Measurements from ENCODE around the gene SLC17A7. TPM values are rescaled to one million over a fixed set of nuclear protein-coding genes. Genes with fewer than 3 reads are reported as not detected.
A peak's percentile ranks its signal among the peaks of the same experiment; 100 is the strongest.

SLC17A7 gene
- total RNA-seq, 1 donor from 2014 or later = 1.6 TPM

- DNase-seq (ENCODE audit: low spot score) = no peak
Measured at GRCh38 chr19:49427855-49428546, 13.3 kb downstream of the SLC17A7 start.

GRCh38 chr19:49427339-49427738 is 14.0 kb downstream of the SLC17A7 start:
- no peak for DNase-seq (ENCODE audit: low spot score)

- DNase-seq (ENCODE audit: low spot score) = no peak
Measured at GRCh38 chr19:49425922-49426592, 15.3 kb downstream of the SLC17A7 start.

GRCh38 chr19:49425178-49425577 is 16.1 kb downstream of the SLC17A7 start, which contains the start of gene GFY:
TSS of gene GFY (plus strand) at chr19:49425388. CDS start at chr19:49426431, 1,043 bp downstream.
- no peak for DNase-seq (ENCODE audit: low spot score)

GRCh38 chr19:49423985-49424303 is 17.4 kb downstream of the SLC17A7 start:
- no peak for DNase-seq (ENCODE audit: low spot score)

- no peak for DNase-seq (ENCODE audit: low spot score)
Measured at GRCh38 chr19:49423071-49423984, 18.0 kb downstream of the SLC17A7 start, which contains the start of gene PTH2. TSS of gene PTH2 (minus strand) at chr19:49423441. CDS start at chr19:49423339, 102 bp downstream.

- no peak for DNase-seq (ENCODE audit: low spot score)
Measured at GRCh38 chr19:49422407-49423070, 18.8 kb downstream of the SLC17A7 start.

GRCh38 chr19:49421878-49422202 is 19.5 kb downstream of the SLC17A7 start:
- DNase-seq (ENCODE audit: low spot score) = no peak

- peak; percentile 47 for DNase-seq (ENCODE audit: low spot score)
Measured at GRCh38 chr19:49421039-49421877, 20.1 kb downstream of the SLC17A7 start.

- DNase-seq (ENCODE audit: low spot score) = no peak
Measured at GRCh38 chr19:49420227-49420626, 21.1 kb downstream of the SLC17A7 start.

GRCh38 chr19:49419173-49419572 is 22.2 kb downstream of the SLC17A7 start:
- DNase-seq (ENCODE audit: low spot score) = no peak

GRCh38 chr19:49418511-49418910 is 22.8 kb downstream of the SLC17A7 start:
- no peak for DNase-seq (ENCODE audit: low spot score)

GRCh38 chr19:49417088-49417487 is 24.2 kb downstream of the SLC17A7 start:
- no peak for DNase-seq (ENCODE audit: low spot score)

- no peak for DNase-seq (ENCODE audit: low spot score)
Measured at GRCh38 chr19:49415810-49416200, 25.5 kb downstream of the SLC17A7 start.

GRCh38 chr19:49415102-49415809 is 26.1 kb downstream of the SLC17A7 start:
- DNase-seq (ENCODE audit: low spot score) = no peak

GRCh38 chr19:49414256-49414655 is 27.1 kb downstream of the SLC17A7 start:
- no peak for DNase-seq (ENCODE audit: low spot score)

- DNase-seq (ENCODE audit: low spot score) = no peak
Measured at GRCh38 chr19:49413348-49413747, 28.0 kb downstream of the SLC17A7 start.

- DNase-seq (ENCODE audit: low spot score) = no peak
Measured at GRCh38 chr19:49411681-49412326, 29.5 kb downstream of the SLC17A7 start.

- DNase-seq (ENCODE audit: low spot score) = no peak
Measured at GRCh38 chr19:49409441-49410029, 31.8 kb downstream of the SLC17A7 start.
